Measurements from ENCODE around the gene UBE2D2. TPM values are rescaled to one million over a fixed set of nuclear protein-coding genes. Genes with fewer than 3 reads are reported as not detected.
A peak's percentile ranks its signal among the peaks of the same experiment; 100 is the strongest.

The UBE2D2 gene
- total and polyA plus RNA-seq, 2 donors = 94.7 to 98.7 TPM

GRCh38 chr5:139638736-139639618 is 77.8 kb downstream of the UBE2D2 start:
- H3K4me1 ChIP-seq (ENCODE audit: insufficient read depth) = no peaks in the 10 kb centered on the region
- H3K4me3 ChIP-seq (ENCODE audit: low read depth, low read length) = no peak overlapping the region
- H3K27ac ChIP-seq (ENCODE audit: low read depth) = peak overlapping the region; percentile 43
- 77% methylated on average over 12 of the region's 12 CpGs for WGBS
- H3K36me3 ChIP-seq (ENCODE audit: insufficient read depth) = no peaks in the 10 kb centered on the region
- no peak for DNase-seq (ENCODE audit: extremely low spot score)

DNA sequence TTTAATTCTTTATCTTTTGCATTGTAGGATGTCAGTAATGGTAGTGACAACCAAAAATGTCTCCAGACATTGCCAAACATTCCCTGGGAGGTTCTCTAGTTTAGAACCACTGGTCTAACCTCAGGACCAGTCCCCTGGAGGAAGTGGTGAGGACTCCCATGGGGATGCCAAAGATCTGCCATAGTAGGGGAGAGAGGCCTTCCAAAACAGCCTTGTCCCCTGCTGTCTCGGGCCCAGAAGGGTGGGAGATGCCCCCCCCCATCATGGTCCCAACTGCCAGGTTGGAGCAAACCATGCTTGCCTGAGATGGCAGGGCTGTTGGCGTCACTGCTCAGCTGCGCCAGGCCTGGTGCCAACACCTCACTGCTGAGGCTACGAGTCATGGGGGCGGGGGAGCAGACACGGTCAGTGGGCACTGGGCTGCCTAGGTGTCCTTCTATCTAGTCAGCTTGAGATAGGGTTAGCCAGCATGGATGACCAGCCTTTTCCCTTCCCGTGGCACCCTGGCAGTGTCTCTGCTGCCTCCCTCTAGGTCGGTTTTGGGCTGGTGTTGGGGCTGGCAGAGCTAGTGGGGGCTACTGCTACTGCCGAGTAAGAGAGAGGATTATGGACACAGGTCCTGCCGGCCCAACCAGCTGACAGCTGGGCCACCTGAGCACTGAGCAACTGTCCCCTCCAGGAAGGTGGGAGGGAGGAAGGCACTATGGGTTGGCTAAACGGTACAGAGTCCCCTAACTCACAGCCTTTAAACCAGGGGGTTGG is 78.7 kb downstream of the UBE2D2 start:
- 76% methylated on average over 11 of the region's 11 CpGs for WGBS
- Histone ChIP-seq H3K4me3 (ENCODE audit: low read depth, low read length) (no peak overlapping the region), H3K4me1 (ENCODE audit: insufficient read depth) (no peaks in the 10 kb centered on the region), H3K27ac (ENCODE audit: low read depth) (no peak overlapping the region), H3K36me3 (ENCODE audit: insufficient read depth) (no peaks in the 10 kb centered on the region)
- DNase-seq (ENCODE audit: extremely low spot score) = no peak

- Histone ChIP-seq H3K27ac (ENCODE audit: low read depth) (no peak overlapping the region), H3K4me1 (ENCODE audit: insufficient read depth) (no peaks in the 10 kb centered on the region), H3K4me3 (ENCODE audit: low read depth, low read length) (no peak overlapping the region), H3K36me3 (ENCODE audit: insufficient read depth) (no peaks in the 10 kb centered on the region)
- no peak for DNase-seq (ENCODE audit: extremely low spot score)
- WGBS = 85% methylated on average over 13 of the region's 13 CpGs
These were observed 79.4 kb downstream of the UBE2D2 start for GRCh38 chr5:139640421-139641115.

DNA sequence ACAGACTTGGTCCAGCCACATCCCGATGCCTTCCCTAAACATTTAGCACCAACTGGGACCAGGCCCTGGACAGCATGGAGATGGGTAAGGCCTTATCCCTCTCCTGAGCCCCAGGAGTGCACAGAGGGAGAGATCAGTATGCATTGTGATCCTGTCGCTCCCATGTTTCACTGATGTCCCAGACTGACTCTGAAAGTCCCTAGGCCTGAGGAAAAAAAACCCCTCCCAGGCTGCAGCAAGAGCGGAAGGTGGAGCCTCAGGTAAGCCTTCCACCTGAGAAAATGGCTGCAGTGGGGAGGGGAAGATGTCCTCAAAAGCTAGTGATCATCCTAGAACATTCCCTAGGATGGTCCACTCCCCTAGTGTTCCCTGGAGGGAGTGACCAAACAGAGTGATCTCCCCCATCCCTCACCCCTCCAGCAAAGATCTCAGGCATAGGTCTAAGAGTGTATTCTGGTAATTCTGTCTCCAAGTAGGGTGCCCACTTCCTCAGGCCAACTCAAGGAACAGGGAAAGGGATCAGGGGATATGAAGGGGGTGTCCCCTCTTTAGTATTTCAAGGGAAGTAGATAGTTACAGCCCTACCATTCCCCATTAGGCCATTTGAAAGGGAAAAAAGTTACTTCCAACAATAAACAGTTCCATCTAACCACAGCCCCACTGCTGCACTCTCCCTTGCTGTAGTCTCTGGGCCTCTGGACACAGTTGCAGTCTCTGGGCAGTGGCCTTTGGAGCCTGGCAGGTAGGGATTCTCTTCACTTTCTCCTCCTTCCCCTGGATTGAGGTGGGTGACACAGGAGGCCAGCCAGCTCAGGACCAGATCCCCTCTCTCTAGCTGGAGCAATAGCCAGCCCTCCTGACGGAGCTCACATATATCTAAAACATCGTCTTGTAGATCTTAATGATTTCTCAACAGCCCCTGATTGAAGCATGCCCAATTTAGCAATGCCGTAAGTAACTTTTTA is 80.3 kb downstream of the UBE2D2 start:
- no peaks in the 10 kb centered on the region for H3K4me1 ChIP-seq (ENCODE audit: insufficient read depth)
- no peaks in the 10 kb centered on the region for H3K36me3 ChIP-seq (ENCODE audit: insufficient read depth)
- H3K4me3 ChIP-seq (ENCODE audit: low read depth, low read length) = no peak overlapping the region
- 90% methylated on average over 6 of the region's 6 CpGs for WGBS
- DNase-seq (ENCODE audit: extremely low spot score) = no peak
- H3K27ac ChIP-seq (ENCODE audit: low read depth) = no peak overlapping the region

- no peak for DNase-seq (ENCODE audit: extremely low spot score)
- Histone ChIP-seq H3K36me3 (ENCODE audit: insufficient read depth) (no peaks in the 10 kb centered on the region), H3K27ac (ENCODE audit: low read depth) (no peak overlapping the region), H3K4me3 (ENCODE audit: low read depth, low read length) (no peak overlapping the region), H3K4me1 (ENCODE audit: insufficient read depth) (no peaks in the 10 kb centered on the region)
- 65% methylated on average over 7 of the region's 7 CpGs for WGBS
These were observed 81.1 kb downstream of the UBE2D2 start for GRCh38 chr5:139642213-139642612.

DNA sequence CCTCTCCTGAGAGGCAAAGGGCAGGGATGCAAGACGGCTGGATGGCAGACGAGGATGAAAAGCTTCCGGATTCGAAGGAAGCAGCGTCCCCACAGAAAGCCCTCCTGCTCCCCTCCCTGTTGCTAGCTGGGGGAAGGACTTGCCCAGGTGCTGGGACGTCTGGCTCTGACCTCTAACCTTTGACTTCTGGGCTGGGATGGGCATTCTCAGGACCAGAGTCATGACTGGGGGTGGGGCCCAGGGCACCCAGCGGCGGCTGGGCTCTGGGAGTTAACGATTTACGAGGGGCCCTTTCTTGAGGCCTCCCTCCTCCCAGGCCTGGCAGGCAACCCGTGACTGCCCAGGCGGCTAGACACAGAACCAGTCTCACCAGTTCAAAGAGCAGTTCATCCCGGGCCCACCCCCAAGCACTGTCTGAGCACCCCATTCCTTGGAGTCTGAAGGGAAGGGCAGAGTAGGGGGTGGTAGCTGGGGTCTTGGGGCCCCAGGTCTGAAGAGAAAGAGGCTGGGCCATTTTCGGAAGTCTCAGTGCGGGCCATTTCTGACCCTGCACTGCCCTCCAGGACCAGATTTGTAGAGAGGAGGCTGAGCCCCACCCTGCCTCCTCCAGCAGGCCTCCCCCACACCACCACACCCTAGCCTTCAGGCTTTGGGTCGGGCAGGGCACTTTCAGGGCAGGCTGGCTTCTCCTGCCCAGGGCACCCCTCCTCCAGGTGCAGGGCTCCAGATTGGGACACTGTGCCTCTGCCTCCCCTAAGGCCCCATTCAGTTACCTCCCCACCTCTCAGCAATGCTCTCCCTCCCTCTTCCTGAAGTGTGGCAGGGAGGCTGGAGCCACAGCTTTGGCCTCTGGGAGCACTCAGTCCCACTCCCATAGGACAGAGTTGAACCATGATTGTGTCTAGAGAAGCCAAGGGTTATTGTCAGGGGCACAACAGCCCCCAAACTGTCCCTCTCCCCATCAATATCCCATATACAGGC is 82.0 kb downstream of the UBE2D2 start:
- Histone ChIP-seq H3K27ac (ENCODE audit: low read depth) (no peak overlapping the region), H3K4me1 (ENCODE audit: insufficient read depth) (no peaks in the 10 kb centered on the region), H3K36me3 (ENCODE audit: insufficient read depth) (no peaks in the 10 kb centered on the region), H3K4me3 (ENCODE audit: low read depth, low read length) (no peak overlapping the region)
- no peak for DNase-seq (ENCODE audit: extremely low spot score)
- WGBS = 59% methylated on average over 16 of the region's 16 CpGs

DNA sequence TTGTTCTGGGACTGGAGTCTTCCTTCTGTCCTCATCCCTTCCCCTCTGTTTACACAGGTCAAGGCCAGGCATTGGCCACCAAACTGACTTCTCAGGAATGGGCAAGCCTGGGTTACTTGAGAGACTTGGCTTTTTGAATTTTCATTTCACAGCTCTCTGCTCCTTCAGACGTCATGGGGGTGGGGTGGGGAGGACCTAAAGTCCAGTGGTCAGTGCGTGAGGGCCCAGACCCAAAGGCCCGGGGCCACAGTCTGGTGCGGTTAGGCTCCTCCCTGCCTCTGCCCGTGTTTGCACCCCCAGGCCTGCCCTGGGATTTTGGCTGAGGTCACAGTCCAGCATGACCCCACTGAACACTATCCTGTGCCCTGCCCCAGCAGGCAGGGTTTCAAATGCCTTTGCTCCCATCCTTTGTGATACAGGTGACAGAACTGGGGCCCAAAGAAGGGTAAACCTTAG is 82.9 kb downstream of the UBE2D2 start:
- Histone ChIP-seq H3K36me3 (ENCODE audit: insufficient read depth) (no peaks in the 10 kb centered on the region), H3K27ac (ENCODE audit: low read depth) (no peak overlapping the region), H3K4me3 (ENCODE audit: low read depth, low read length) (no peak overlapping the region), H3K4me1 (ENCODE audit: insufficient read depth) (no peaks in the 10 kb centered on the region)
- DNase-seq (ENCODE audit: extremely low spot score) = no peak
- 85% methylated on average over 5 of the region's 5 CpGs for WGBS

DNA sequence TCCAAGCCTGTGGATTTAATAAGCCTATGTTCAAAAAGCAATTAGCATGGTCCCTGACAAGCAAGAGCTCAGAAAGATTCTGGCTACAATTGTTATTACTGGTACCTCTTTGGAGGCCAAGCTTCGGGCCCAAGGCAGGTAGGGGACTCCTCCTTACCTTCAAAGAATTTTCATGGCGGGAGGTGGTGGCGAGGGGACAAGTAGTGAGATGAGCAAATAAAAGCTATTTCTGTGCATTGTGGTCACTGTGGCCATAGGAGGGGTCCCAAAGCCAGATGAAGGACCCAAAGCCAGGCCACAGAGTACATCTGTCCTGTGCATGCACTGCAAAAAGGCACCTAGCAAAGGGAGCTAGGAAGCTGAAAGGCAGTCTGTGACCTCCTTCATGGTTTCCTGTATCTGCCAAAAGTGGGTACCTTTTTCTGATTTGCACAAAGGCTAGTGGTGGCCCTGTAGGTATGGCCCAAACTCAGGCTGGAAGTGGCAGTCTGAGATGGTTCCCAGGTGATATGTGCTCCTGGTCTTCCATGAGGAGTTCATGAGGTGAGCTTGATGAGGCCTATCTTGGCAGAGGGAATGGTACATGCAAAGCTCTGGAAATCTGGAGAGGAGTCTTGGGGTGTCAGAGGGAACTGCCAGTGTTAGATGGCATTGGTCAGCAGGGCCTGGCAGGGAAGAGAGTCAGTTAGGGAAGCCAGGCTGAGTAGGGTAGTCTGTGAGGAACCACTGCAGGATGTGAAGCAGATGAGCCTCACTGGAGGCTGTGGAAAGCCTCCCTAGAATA is 83.7 kb downstream of the UBE2D2 start:
- no peak overlapping the region for H3K4me3 ChIP-seq (ENCODE audit: low read depth, low read length)
- H3K36me3 ChIP-seq (ENCODE audit: insufficient read depth) = no peaks in the 10 kb centered on the region
- no peak for DNase-seq (ENCODE audit: extremely low spot score)
- no peaks in the 10 kb centered on the region for H3K4me1 ChIP-seq (ENCODE audit: insufficient read depth)
- WGBS = 96% methylated on average over 3 of the region's 3 CpGs
- H3K27ac ChIP-seq (ENCODE audit: low read depth) = no peak overlapping the region

DNA sequence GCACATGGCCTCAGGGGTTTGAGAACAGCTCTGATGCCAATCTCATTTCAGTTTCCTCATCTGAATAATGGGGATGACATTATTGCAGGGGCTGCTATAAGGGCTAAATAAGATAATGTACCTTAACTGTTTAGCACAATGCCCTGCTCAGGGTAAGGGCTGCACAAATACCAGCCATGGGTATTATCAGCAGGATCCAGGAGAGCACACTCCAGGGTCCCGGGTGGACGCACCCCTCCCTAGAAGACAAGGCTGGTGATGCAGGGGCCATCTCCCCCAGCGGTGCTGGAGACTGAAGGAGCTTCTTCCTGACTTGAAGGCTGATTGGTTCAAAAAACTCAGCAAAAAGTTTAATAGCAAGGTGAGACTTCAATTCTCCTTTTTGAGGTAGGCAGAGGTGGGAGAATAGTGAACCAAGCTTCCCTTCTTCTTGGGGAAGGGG is 84.3 kb downstream of the UBE2D2 start:
- no peaks in the 10 kb centered on the region for H3K36me3 ChIP-seq (ENCODE audit: insufficient read depth)
- DNase-seq (ENCODE audit: extremely low spot score) = no peak
- WGBS = 93% methylated on average over 3 of the region's 3 CpGs
- H3K4me3 ChIP-seq (ENCODE audit: low read depth, low read length) = no peak overlapping the region
- no peaks in the 10 kb centered on the region for H3K4me1 ChIP-seq (ENCODE audit: insufficient read depth)
- no peak overlapping the region for H3K27ac ChIP-seq (ENCODE audit: low read depth)

GRCh38 chr5:139646111-139646510 is 85.0 kb downstream of the UBE2D2 start:
- H3K27ac ChIP-seq (ENCODE audit: low read depth) = no peak overlapping the region
- no peak for DNase-seq (ENCODE audit: extremely low spot score)
- no peaks in the 10 kb centered on the region for H3K36me3 ChIP-seq (ENCODE audit: insufficient read depth)
- 90% methylated on average over 3 of the region's 3 CpGs for WGBS
- H3K4me3 ChIP-seq (ENCODE audit: low read depth, low read length) = no peak overlapping the region
- no peaks in the 10 kb centered on the region for H3K4me1 ChIP-seq (ENCODE audit: insufficient read depth)

GRCh38 chr5:139646912-139647505 is 85.9 kb downstream of the UBE2D2 start:
- 23% methylated on average over 25 of the region's 25 CpGs for WGBS
- Histone ChIP-seq H3K4me3 (ENCODE audit: low read depth, low read length) (no peak overlapping the region), H3K27ac (ENCODE audit: low read depth) (no peak overlapping the region), H3K36me3 (ENCODE audit: insufficient read depth) (no peaks in the 10 kb centered on the region), H3K4me1 (ENCODE audit: insufficient read depth) (peaks cover 1% of the 10 kb centered on the region)
- DNase-seq (ENCODE audit: extremely low spot score) = no peak
